ENCODE data around the gene MED13L.

Gene MED13L

GRCh38 chr12:115916910-115917668, 360.4 kb downstream of the MED13L start:
- TF ChIP-seq FOXP2 (optimal IDR thresholded peaks at IDR 0.05; ENCODE audit: borderline replicate concordance, extremely low read depth, extremely low read length, insufficient read depth) = peak; percentile 46
- TF ChIP-seq POLR2AphosphoS5 (IDR thresholded peaks at IDR 0.05; ENCODE audit: low read depth, low read length) = no peak
- no peak for TF ChIP-seq SIN3A (IDR thresholded peaks at IDR 0.05; ENCODE audit: borderline replicate concordance, insufficient read depth, low read length)
- TF ChIP-seq REST (IDR thresholded peaks at IDR 0.05; ENCODE audit: insufficient read depth in 1 of 2, low read depth in 2 of 2, low read length in 2 of 2) = no peak
- no peak for TF ChIP-seq TAF1 (IDR thresholded peaks at IDR 0.05; ENCODE audit: borderline replicate concordance, insufficient read depth, low read length)

DNA sequence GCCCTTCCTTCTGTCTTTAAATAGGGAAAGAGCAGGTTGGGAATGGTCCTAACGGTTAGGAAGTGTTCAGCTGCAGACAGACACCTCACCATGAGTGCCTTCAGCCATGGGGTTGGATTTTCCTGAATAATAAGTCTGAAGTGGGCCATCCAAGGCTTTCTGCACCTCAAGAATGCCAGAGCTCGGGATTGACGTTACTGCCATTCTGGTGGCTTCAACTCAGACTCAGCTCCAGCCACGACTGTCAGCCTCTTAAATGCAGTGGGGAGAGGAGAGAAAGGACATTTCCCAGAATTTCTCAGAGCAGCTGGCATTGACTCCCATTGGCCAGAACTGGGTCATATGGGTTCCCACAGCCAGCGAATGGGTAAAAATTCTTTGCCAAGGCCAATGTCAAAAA, 363.4 kb downstream of the MED13L start:
- TF ChIP-seq FOXP2 (optimal IDR thresholded peaks at IDR 0.05; ENCODE audit: borderline replicate concordance, extremely low read depth, extremely low read length, insufficient read depth) (no peak), REST (IDR thresholded peaks at IDR 0.05; ENCODE audit: insufficient read depth in 1 of 2, low read depth in 2 of 2, low read length in 2 of 2) (no peak), TAF1 (IDR thresholded peaks at IDR 0.05; ENCODE audit: borderline replicate concordance, insufficient read depth, low read length) (no peak), SIN3A (IDR thresholded peaks at IDR 0.05; ENCODE audit: borderline replicate concordance, insufficient read depth, low read length) (no peak), POLR2AphosphoS5 (IDR thresholded peaks at IDR 0.05; ENCODE audit: low read depth, low read length) (no peak)

- TF ChIP-seq REST (IDR thresholded peaks at IDR 0.05; ENCODE audit: insufficient read depth in 1 of 2, low read depth in 2 of 2, low read length in 2 of 2) (no peak), TAF1 (IDR thresholded peaks at IDR 0.05; ENCODE audit: borderline replicate concordance, insufficient read depth, low read length) (no peak), FOXP2 (optimal IDR thresholded peaks at IDR 0.05; ENCODE audit: borderline replicate concordance, extremely low read depth, extremely low read length, insufficient read depth) (no peak), POLR2AphosphoS5 (IDR thresholded peaks at IDR 0.05; ENCODE audit: low read depth, low read length) (no peak), SIN3A (IDR thresholded peaks at IDR 0.05; ENCODE audit: borderline replicate concordance, insufficient read depth, low read length) (no peak)
Measured at GRCh38 chr12:115912440-115912839, 365.1 kb downstream of the MED13L start.

DNA sequence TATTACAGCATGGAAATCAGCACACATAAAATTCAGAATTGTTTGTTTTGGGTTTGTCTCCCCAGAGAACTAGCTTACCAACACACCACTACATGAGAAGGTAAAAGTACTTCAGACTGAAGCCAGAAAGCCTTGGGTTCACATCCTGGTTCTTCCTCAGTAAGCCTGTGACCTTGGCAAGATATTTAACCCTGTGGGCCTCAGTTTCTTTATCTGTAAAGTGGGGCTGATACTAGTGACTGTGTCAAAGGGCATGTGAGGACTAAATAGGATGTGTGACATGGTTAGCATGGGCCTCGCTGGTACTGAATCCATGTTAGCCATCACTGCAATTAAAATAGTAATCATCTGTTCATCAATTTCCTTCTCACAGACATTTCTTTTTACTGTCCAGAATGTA, 366.1 kb downstream of the MED13L start:
- no peak for TF ChIP-seq SIN3A (IDR thresholded peaks at IDR 0.05; ENCODE audit: borderline replicate concordance, insufficient read depth, low read length)
- TF ChIP-seq FOXP2 (optimal IDR thresholded peaks at IDR 0.05; ENCODE audit: borderline replicate concordance, extremely low read depth, extremely low read length, insufficient read depth) = no peak
- TF ChIP-seq REST (IDR thresholded peaks at IDR 0.05; ENCODE audit: insufficient read depth in 1 of 2, low read depth in 2 of 2, low read length in 2 of 2) = no peak
- TF ChIP-seq TAF1 (IDR thresholded peaks at IDR 0.05; ENCODE audit: borderline replicate concordance, insufficient read depth, low read length) = no peak
- TF ChIP-seq POLR2AphosphoS5 (IDR thresholded peaks at IDR 0.05; ENCODE audit: low read depth, low read length) = no peak

Measured in PFSK-1 (cell line).